Left lobe of liver (tissue), 2 donors: Measurements from ENCODE around the gene MTM1. TPM values are rescaled to one million over a fixed set of nuclear protein-coding genes. Genes with fewer than 3 reads are reported as not detected.

Experiments
- ATAC-seq: fragments of 200-7000 bp; cut with Tn5 transposase; one replicate; pipeline ENCODE4 v1.9.1; 2020; ENCODE audit warnings: mild to moderate bottlenecking, moderate library complexity
- DNase-seq: peaks from one replicate; pipeline ENCODE4 v3.0.0-alpha.2; 2020; ENCODE audit warnings: low spot score
- total RNA-seq: library from RNA; stranded (reverse); gene quantifications from one replicate; pipeline ENCODE4 v1.2.1, GENCODE V29; 2021
- donor health status: DM: no; HTN: no; CAD: no; lungs with moderate emphysema.
- donor health status: DM: no; HTN: yes; CAD: no.

MTM1 gene
- total RNA-seq, 1 donor from 2014 or later, result 17.2 TPM

GRCh38 chrX:150548251-150548650, 20.2 kb upstream of the MTM1 start:
- ATAC-seq (peak; percentile 3), DNase-seq (no peak)

- no peak for DNase-seq
- no peak for ATAC-seq
Measured at GRCh38 chrX:150548684-150549083, 19.7 kb upstream of the MTM1 start.

GRCh38 chrX:150551963-150552362, 16.5 kb upstream of the MTM1 start:
- ATAC-seq (no peak), DNase-seq (no peak)

GRCh38 chrX:150558424-150558823, 10.0 kb upstream of the MTM1 start:
- no peak for ATAC-seq
- no peak for DNase-seq

GRCh38 chrX:150564838-150565237, 3.6 kb upstream of the MTM1 start:
- no peak for DNase-seq
- no peak for ATAC-seq

GRCh38 chrX:150565551-150565950, 2.9 kb upstream of the MTM1 start:
- ATAC-seq (no peak), DNase-seq (no peak)

- ATAC-seq, result no peak
- DNase-seq, result no peak
Measured at GRCh38 chrX:150566734-150567182, 1.7 kb upstream of the MTM1 start.

GRCh38 chrX:150567645-150568319, 639 bp upstream of the MTM1 start:
- DNase-seq (no peak), ATAC-seq (peak; percentile 1)

- DNase-seq (no peak), ATAC-seq (peak; percentile 1)
Measured at GRCh38 chrX:150569155-150569477, 695 bp downstream of the MTM1 start.

GRCh38 chrX:150570512-150570911, 2.1 kb downstream of the MTM1 start:
- peak; percentile 11 for ATAC-seq
- DNase-seq, result peak; percentile 58

- no peak for ATAC-seq
Measured at GRCh38 chrX:150572206-150572605, 3.8 kb downstream of the MTM1 start.

GRCh38 chrX:150573106-150573505, 4.7 kb downstream of the MTM1 start:
- DNase-seq (no peak), ATAC-seq (no peak)

More at GRCh38 chrX:150572206-150572605, 3.8 kb downstream of the MTM1 start:
- DNase-seq, result no peak

- ATAC-seq (no peak), DNase-seq (no peak)
Measured at GRCh38 chrX:150573702-150574101, 5.3 kb downstream of the MTM1 start.

GRCh38 chrX:150574559-150575418, 6.4 kb downstream of the MTM1 start:
- ATAC-seq, result no peak
- no peak for DNase-seq

- no peak for ATAC-seq
- DNase-seq, result no peak
Measured at GRCh38 chrX:150575419-150575814, 7.0 kb downstream of the MTM1 start.

GRCh38 chrX:150577174-150577573, 8.8 kb downstream of the MTM1 start:
- DNase-seq (no peak), ATAC-seq (no peak)

GRCh38 chrX:150581093-150581775, 12.8 kb downstream of the MTM1 start:
- DNase-seq, result no peak
- ATAC-seq, result no peak

- ATAC-seq, result peak; percentile 56
Measured at GRCh38 chrX:150582338-150582948, 14.0 kb downstream of the MTM1 start.

GRCh38 chrX:150587585-150588503, 19.4 kb downstream of the MTM1 start:
- no peak for ATAC-seq
- no peak for DNase-seq

More at GRCh38 chrX:150582338-150582948, 14.0 kb downstream of the MTM1 start:
- DNase-seq, result no peak

GRCh38 chrX:150594584-150594983, 26.2 kb downstream of the MTM1 start:
- ATAC-seq (no peak), DNase-seq (no peak)
